ENCODE data around the gene PRSS33. TPM values are rescaled to one million over a fixed set of nuclear protein-coding genes. Genes with fewer than 3 reads are reported as not detected.

The PRSS33 gene
- total RNA-seq, 1 donor from 2014 or later: 0.23 TPM

DNA sequence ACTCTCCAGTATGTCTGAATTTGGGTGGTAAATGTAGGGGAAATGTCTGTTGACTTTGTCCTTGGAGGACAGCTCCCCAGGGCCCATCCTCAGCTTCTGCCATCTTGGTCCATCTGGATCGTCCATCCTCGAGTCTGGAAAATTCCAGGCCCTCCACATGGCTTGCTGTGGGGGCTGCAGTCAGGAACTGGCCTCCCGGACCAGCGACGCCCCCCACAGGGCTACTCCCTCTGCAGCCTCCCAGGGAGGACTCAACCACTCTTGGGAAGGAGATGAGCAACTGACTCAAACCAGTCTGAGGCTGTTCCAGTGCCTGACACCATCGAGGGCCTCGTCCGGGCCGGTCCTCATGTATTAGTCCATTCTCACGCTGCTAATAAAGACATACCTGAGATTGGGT, 37.3 kb upstream of the PRSS33 start:
- Mint-ChIP-seq H3K4me1 (no peaks in the 10 kb centered on the region), H3K27me3 (ENCODE audit: low read depth) (peaks cover 13% of the 10 kb centered on the region), H3K27ac (ENCODE audit: unreplicated experiment) (no peak overlapping the region), H3K36me3 (ENCODE audit: low read depth) (no peaks in the 10 kb centered on the region), H3K9me3 (no peaks in the 10 kb centered on the region), H3K4me3 (no peak overlapping the region)
- TF ChIP-seq, protein P1, sequence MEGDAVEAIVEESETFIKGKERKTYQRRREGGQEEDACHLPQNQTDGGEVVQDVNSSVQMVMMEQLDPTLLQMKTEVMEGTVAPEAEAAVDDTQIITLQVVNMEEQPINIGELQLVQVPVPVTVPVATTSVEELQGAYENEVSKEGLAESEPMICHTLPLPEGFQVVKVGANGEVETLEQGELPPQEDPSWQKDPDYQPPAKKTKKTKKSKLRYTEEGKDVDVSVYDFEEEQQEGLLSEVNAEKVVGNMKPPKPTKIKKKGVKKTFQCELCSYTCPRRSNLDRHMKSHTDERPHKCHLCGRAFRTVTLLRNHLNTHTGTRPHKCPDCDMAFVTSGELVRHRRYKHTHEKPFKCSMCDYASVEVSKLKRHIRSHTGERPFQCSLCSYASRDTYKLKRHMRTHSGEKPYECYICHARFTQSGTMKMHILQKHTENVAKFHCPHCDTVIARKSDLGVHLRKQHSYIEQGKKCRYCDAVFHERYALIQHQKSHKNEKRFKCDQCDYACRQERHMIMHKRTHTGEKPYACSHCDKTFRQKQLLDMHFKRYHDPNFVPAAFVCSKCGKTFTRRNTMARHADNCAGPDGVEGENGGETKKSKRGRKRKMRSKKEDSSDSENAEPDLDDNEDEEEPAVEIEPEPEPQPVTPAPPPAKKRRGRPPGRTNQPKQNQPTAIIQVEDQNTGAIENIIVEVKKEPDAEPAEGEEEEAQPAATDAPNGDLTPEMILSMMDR (conservative IDR thresholded peaks at IDR 0.05): no peak
- no peak for DNase-seq (ENCODE audit: low read depth, low spot score)

DNA sequence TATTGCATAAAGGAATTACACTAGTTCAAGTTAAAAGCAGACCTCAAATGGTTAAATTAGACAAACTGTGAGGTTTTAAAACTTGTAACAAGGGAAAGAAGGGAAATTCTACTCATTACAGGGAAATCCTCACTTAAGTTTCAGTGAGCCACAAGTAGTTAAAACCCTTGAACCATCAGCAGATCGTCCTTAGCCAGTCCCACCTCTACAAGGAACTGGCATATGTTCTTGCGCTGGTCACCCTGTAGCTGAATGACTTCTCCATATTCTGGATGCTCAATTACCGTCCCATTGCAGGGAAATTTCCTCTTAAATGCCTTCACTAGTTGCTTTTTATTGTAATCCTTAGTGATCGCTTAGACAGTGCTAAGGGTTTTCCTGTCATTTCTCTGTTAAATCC, 35.1 kb upstream of the PRSS33 start:
- Mint-ChIP-seq H3K27me3 (ENCODE audit: low read depth) (peaks cover 10% of the 10 kb centered on the region), H3K9me3 (no peaks in the 10 kb centered on the region), H3K4me3 (no peak overlapping the region), H3K36me3 (ENCODE audit: low read depth) (no peaks in the 10 kb centered on the region), H3K27ac (ENCODE audit: unreplicated experiment) (no peak overlapping the region), H3K4me1 (no peaks in the 10 kb centered on the region)
- DNase-seq (ENCODE audit: low read depth, low spot score): no peak
- TF ChIP-seq, protein P1 (conservative IDR thresholded peaks at IDR 0.05): no peak

DNA sequence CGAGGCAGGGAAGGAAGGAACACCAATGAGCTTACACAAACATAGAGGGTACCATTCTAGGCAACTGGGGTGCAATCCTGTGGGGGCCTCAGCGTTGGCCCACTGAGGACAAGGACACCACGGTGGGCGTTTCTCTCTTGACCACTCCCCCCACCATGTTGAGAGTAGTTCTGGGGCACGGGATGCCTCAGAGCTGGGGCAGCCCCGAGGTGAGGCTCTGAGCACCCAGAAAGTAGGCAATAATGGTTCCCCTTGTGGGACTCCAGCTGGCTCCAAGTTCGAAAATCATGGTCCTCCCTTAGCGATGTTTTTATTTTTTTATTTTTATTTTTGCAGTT, 34.8 kb upstream of the PRSS33 start:
- TF ChIP-seq, protein P1 (conservative IDR thresholded peaks at IDR 0.05): no peak
- Mint-ChIP-seq H3K27me3 (ENCODE audit: low read depth) (peaks cover 10% of the 10 kb centered on the region), H3K27ac (ENCODE audit: unreplicated experiment) (no peak overlapping the region), H3K4me3 (no peak overlapping the region), H3K4me1 (no peaks in the 10 kb centered on the region), H3K36me3 (ENCODE audit: low read depth) (no peaks in the 10 kb centered on the region), H3K9me3 (no peaks in the 10 kb centered on the region)
- no peak for DNase-seq (ENCODE audit: low read depth, low spot score)

DNA sequence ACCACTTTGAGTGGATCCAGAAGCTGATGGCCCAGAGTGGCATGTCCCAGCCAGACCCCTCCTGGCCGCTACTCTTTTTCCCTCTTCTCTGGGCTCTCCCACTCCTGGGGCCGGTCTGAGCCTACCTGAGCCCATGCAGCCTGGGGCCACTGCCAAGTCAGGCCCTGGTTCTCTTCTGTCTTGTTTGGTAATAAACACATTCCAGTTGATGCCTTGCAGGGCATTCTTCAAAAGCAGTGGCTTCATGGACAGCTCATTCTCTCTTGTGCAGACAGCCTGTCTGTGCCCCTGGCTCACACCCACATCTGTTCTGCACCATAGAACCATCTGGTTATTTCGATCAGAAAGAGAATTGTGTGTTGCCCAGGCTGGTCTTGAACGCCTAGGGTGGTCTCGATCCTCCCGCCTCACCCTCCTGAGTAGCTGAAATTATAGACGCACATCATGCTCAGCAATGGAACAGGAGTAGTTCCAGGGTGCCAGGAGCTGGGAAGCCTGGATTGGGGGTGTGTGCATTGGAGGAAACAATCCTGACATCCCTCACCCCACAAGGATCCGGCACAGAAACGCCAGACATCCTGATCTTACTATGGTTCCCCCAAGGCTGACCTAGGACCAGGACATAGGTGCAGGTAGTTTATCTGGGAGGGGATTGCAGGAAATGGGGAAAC, 34.3 kb upstream of the PRSS33 start:
- no peak overlapping the region for H3K4me3 Mint-ChIP-seq
- peaks cover 10% of the 10 kb centered on the region for H3K27me3 Mint-ChIP-seq (ENCODE audit: low read depth)
- no peaks in the 10 kb centered on the region for H3K36me3 Mint-ChIP-seq (ENCODE audit: low read depth)
- H3K4me1 Mint-ChIP-seq: no peaks in the 10 kb centered on the region
- H3K27ac Mint-ChIP-seq (ENCODE audit: unreplicated experiment): no peak overlapping the region
- no peaks in the 10 kb centered on the region for H3K9me3 Mint-ChIP-seq
- TF ChIP-seq, protein P1 (conservative IDR thresholded peaks at IDR 0.05): no peak
- no peak for DNase-seq (ENCODE audit: low read depth, low spot score)

DNA sequence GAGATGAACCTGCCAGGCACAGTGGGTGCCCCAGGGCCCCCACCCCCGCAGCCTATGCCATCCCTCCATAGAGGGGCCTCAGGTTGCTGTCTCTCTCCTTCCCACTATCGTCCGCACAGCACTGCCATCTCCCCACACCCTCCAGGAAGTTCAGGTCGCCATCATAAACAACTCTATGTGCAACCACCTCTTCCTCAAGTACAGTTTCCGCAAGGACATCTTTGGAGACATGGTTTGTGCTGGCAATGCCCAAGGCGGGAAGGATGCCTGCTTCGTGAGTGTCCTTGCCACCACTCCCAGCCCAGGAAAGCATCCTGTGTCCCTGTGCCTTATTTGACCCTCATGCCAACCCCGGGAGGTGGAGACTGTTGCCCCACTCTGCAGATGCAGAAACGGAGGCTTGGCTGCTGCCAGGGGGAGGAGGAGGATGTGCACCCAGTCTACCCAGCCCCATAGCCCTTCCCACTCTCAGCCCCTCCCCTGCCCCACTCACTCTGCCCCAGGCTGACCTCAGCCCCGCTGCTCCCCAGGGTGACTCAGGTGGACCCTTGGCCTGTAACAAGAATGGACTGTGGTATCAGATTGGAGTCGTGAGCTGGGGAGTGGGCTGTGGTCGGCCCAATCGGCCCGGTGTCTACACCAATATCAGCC, 33.6 kb upstream of the PRSS33 start:
- Mint-ChIP-seq H3K4me3 (no peak overlapping the region), H3K36me3 (ENCODE audit: low read depth) (no peaks in the 10 kb centered on the region), H3K4me1 (no peaks in the 10 kb centered on the region), H3K27ac (ENCODE audit: unreplicated experiment) (no peak overlapping the region), H3K9me3 (no peaks in the 10 kb centered on the region), H3K27me3 (ENCODE audit: low read depth) (peaks cover 7% of the 10 kb centered on the region)
- DNase-seq (ENCODE audit: low read depth, low spot score): no peak
- TF ChIP-seq, protein P1 (conservative IDR thresholded peaks at IDR 0.05): no peak
